HG03097 (cell line): Measurements from ENCODE around the gene TSPAN3.

ENCODE experiments used
- ATAC-seq: cut with Tn5 transposase; IDR thresholded peaks from one replicate; pipeline ENCODE4 v1.9.1; 2021; ENCODE audit not compliant: unreplicated experiment, low FRiP score

TSPAN3 gene

DNA sequence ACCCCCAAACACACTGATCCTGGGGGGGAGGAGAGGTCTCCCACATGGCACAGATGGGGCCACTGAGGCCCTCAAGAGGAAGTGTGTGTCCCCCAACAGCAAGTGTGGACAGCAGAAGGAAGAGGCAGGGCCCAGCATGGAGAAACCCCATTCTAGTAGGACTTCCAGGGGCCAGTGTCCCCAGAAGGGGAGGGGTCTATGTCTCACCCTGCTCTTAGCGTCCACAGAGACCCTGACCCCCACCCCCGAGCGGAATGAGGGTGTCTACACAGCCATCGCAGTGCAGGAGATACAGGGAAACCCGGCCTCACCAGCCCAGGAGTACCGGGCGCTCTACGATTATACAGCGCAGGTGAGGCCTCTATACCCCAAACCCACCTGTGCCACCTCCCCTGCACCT lies 35.3 kb downstream of the TSPAN3 start:
- no peak for ATAC-seq

DNA sequence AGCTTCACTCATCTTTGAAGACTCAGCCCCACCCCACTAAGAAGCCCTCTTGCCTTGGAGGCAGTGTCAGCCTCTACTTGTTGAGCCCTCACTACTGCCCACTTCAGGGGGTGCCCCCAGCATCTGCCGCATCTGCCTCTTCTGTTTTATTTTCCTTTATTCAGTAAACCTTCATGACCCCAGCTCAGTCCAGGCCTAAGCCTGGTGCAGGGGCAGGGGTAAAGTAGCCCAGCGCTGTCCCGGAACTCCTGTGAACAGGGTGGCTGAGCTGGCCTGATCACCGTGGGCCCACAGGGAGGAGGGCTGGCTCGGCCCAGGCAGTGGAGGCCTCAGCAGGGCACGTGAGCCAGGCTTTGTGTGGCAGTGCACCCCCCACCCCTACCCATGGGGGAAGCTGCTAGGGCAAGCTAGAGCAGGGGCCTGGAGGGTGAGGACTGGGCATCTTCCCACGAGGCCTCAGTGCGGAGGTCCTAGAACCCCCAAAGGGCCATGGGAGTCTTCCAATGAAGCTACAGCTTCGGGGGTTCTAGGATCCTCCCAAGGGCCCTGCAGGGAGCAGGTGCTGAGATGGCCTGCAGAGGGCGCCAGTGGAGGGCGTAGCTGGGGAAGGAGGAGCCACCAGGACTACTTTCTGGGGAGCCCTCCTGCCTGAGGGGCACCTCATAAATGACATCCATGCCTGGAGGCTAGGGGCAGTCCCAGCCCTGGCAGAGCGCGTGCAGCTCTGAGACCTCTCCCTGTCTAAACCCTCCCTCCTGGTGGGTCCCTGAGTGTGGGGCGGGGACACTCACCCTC lies 36.0 kb downstream of the TSPAN3 start:
- no peak for ATAC-seq

DNA sequence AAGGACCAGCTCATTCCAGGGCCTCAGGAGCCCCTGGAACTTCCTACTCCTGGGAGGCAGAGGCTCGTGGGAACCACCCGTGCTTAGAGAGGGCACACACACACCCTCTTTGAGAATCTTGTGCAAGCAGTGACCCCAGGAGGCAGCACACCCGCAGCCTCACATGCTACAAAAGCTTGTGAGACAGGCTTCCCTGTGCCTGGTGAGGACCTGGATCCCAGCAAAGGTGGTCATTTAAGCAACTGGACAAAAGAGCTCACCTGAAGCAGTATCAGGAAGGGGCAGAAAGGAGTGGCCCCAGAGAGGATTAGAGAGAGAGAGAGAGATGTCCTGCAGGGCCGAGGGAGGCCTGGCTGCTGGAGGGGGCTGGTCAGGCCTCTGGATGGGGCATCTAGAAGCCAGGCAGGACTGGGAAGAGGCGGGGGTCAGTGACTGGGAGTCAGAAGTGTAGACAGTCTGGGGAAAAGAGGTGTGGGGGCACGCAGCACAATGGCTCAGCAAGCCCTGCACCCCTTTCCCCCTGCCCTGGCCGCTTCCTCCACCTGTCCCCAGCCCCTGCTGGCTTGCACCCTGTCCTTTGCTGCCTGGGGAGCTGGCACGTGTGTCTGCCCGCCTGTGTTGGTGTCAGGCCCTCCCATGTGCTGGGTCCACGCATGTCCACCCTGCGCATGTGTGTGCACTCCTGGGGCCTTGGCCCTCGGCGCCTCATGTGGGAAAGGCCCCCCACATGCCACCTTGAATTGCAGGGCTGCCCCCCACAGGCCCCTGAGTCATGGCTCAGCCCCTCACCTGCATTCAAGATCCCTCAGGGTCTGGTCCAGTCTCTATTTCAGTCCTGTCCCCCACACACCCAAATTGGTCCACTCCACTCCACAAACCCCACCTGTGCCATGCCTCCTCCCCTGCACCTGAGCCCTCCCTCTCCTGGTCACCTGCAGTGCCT lies 36.9 kb downstream of the TSPAN3 start:
- no peak for ATAC-seq

DNA sequence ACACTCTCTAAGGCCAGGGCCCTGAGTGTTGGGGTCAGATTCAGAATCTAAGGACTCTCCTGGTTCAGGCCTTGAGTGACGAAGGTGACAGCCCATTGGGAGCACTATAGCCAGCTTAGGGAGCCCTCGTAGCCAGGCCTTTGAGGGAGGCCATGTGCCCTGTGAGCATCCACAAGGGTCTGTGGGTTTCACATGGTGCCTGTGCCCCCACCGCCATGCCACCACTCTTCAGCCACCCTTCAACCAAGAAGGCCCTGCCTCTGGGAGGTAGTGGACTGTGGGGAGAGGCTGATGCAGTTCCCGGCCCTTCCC lies 37.5 kb downstream of the TSPAN3 start:
- no peak for ATAC-seq

DNA sequence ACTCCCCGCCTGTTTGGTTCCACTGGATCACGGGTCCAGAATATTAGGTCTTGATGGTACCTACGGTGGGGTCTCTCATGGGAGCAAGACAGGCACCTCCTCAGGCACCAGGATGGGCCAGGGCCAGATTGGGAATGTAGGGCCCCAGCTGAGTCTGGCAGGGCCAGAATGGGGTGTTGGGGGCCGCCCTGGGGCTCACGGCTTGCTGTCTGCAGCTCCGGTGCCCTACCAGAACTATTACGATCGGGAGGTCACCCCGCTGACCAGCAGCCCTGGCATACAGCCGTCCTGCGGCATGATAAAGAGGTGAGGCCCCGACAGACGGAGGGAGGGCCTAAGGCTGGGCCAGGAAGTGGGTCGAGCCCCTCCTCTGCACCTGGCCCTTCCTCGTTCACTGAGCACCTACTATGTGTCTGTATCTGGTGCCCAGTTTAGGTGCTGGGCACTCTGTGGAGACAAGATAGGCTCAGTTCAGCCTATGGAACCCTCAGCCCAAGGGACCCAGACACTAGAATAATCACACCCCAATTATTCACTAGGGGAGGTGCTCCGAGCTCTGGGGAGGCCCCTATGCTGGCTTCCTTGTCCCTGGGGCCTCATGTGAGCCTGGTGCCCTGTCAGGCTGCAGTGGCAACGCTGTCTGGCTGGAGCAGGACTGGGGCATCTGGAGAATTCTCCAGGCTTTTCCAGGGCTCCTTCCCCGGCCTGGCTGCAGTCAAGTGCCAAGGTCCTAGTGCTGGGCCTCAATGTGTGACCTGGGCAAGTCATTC lies 38.1 kb downstream of the TSPAN3 start:
- ATAC-seq: no peak

DNA sequence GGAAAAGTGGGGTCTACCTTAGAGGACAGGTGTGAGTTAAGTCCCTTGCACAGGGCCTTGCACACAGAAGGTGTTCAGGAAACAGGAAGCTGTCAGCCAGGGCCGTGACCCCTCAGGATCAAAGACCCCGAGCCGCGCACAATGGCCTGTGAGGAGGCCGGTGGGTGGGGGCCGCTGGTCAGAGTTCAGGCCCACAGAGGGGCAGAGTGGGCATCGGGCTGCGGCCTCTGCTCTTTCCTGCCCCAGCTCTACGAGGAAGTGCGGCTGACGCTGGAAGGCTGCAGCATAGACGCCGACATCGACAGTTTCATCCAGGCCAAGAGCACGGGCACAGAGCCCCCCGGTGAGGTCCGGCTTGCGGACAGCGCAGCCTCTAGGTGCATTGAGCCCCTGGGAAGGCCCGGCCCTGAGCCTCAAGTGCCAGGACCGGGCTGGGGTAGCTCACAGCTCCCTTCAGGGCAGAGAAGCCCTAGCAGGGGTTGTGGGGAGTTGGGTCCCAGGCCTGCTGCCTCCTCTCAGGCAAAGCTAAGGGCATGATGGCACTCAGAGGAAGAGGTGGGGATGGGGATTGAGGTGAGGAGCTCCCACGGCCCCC lies 38.8 kb downstream of the TSPAN3 start:
- ATAC-seq: no peak

DNA sequence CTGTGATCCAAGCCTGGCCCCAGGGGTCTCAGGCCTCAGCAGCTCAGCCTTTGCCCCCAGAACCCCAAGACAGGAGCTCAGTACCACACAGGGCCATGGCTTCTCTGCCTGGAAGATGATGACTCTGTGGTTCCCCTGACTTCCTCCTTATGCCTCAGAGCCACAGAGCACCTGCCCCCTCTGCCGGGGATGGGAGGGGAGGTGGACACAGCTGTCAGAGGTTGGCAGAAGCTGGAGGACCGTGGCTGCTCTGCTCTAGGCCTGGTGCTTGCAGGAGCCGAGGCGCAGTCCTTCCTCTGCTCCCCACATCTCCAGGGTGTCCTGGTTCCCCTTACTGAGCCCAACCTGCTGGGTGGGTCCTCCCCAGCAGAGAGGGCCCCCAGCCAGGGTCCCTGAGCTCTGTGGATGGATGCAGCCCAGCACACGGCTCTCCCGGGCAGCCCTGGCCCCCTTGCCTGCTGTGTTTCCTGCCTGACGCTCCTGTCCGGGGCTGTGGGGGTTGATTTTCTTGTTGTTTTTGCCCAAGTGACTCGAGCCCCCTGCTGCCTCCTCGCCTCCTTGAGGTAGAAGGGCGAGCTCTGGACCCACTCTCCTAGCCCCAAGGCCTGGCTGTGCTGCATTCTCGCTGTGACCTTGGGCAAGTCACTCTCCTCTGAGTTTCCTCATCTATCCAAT lies 39.4 kb downstream of the TSPAN3 start:
- ATAC-seq: no peak

DNA sequence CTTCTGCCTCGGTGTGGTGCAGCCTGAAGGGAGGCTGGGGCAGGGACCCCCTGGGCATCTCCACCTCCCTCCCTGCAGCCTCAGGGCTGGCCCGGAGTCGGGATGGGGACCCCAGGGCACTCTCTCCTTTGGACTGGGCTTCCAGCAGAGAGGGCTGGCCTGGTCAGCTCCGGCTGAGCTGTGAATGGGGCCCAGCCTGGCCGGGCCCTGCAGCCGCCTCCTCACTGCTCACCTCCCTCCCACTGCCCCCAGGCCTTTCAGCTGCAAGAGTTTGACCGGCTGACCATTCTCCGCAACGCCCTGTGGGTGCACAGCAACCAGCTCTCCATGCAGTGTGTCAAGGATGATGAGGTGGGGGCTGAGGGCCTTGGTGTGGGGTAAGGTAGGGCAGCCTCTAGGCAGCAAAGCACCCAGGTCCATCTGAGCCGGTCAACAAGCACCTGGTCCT lies 40.0 kb downstream of the TSPAN3 start:
- no peak for ATAC-seq

DNA sequence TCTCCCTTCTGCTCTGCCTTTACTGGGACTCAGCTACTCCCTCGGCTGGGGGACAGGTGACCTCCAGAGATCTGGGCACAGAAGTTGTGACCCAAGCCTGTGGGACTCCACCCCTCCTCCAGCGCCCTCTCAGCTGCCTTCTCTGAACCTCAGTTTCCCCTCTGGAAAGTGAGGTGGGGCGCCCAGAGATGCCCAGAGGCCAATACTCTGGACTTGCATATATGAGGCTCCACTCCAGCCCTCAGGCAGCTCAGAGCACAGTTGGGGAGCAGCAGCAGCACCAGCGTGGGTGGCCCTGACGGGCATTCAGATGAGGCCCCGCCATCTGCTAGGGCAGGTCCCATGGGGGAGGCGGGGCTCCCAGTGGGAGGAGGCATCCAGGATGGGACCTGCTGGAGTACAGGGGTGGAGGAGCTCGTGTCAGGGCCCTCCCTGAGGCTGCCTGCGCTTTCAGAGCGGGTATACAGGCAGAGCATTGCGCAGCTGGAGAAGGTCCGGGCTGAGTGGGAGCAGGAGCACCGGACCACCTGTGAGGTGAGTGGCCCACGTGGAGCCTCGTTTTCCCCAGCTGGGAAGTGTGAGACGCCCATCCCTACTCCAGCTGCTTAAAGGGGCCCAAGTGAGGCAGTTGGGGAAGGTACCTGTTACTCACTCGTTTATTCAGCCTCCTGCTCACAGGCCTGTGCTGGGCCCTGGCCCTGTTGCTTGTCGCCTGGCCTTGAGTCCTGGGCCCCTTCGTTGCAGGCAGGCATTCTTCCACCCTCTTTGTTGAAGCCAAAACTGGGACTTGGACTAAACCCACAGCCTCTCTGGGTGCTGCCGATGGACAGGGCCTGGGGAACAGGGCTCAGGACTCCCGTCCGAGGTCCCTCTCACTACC lies 40.6 kb downstream of the TSPAN3 start:
- no peak for ATAC-seq

GRCh38 chr15:77029166-77030047 lies 41.5 kb downstream of the TSPAN3 start:
- no peak for ATAC-seq

DNA sequence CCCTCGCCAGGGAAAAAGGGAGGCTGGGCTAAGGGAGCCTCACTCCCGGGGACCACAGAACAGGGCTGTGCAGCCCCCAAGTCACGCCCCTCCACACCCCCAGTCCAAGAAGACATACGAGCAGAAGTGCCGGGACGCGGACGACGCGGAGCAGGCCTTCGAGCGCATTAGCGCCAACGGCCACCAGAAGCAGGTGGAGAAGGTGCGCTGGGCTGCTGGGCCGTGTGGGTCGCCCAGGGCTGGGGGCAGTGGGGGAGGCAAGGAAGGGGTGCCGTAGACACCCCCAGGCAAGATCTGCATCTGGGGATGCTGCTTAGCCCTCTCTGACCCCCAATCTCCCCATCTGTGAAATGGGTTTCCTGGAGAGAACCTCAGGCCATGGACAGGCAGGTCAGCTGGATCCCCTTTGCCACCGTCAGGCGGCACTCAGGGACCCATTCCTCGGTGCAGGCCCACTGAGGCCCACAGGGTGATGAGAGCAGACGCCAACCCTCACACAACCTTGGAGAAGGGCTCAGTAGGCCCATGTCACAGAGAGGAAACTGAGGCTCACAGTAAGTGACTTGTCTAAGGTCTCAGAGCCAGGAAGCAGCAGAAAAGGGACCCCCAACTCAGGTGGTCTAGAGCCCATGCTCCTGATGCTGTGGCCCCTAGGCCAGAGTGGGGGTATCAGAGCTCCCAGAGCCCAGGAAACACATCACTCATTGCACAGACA lies 42.3 kb downstream of the TSPAN3 start:
- no peak for ATAC-seq

DNA sequence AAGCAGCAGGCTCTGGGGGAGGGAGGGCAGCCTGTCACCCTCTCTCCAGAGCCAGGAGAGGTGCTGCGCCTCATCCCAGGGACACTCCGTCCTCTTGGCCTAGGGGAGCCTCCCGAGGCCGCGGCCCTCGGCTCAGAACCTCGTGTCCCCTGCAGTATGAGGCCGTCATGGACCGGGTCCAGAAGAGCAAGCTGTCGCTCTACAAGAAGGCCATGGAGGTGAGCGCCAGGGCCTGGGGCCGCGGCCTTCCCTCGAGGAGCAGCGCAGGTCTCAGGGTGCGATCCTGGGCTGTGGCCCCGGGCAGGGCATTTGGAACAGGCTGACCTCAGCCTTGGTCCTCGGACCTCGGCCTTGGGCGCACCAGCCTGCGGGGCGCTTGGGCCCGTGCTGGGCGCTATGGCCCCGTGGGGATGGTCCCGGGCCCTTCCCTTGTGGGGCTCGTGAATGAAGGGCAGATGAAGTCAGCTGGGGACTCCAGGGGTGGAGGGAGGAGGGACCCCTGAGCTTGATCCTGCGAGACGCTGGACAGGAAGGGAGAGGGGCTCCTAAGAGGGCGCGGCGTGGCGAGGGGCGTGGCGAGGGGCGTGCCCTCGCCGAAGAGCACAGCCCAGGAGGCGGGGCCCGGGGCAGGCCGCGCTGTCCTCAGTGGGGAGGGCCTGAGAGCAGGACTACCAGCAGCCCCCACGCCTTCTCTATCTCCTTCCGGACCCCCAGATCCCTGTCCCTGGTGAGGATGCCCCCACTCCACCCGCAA lies 43.0 kb downstream of the TSPAN3 start:
- no peak for ATAC-seq

- no peak for ATAC-seq
Observed at GRCh38 chr15:77027111-77027696, 43.7 kb downstream of the TSPAN3 start.

DNA sequence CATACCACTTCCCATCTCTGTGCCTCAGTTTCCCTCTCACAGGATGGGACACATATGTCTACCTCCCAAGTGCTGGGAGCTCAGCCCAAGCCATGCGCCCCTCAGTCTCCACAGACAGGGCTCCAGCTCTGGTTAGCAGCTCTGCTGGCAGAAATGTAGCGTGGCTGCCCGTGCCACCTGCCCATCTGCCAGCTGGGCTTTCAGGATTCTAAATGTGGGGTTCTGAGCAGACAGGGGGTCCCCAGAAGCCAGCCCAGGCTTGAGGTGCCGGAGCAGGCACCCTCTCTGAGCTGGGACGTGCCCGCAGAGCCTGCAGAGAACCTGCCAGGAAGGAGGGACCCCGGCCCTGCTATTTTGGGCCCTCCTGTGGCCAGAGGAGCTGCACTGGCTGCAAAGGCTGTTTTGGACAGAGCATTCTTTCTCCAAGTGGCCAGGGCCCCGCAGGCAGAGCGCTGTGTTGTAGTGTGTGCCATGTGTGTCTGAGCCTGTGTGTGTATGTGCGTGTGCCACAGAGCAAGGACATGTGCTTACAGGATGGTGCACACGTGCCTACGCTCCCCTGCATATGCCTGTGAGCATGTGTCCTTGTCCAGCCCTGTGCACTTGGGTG lies 44.3 kb downstream of the TSPAN3 start:
- no peak for ATAC-seq

- ATAC-seq: no peak
Observed at GRCh38 chr15:77025941-77026411, 44.9 kb downstream of the TSPAN3 start.
